Liver (tissue), 9 donors: Measurements from ENCODE around the gene PAPPA2. TPM values are rescaled to one million over a fixed set of nuclear protein-coding genes. Genes with fewer than 3 reads are reported as not detected.

ENCODE experiments used
- DNase-seq: peaks from one replicate; pipeline ENCODE4 v3.0.0-alpha.2; 2017; ENCODE audit warnings: low spot score
- H3K27ac ChIP-seq, 2 donors: one replicate each; pipeline ENCODE4 v1.7.0; 2013; ENCODE audit warnings: inconsistent platforms in 2 of 2, low read length in 2 of 2, control low read depth in 1 of 2, low read depth in 1 of 2, mild to moderate bottlenecking in 1 of 2
- H3K27me3 ChIP-seq, 4 donors: one replicate each; pipeline versions ENCODE4 v1.6.1 to v1.7.0; 2013; ENCODE audit warnings: low read length in 3 of 4, inconsistent platforms in 1 of 4, mild to moderate bottlenecking in 1 of 4, moderate library complexity in 1 of 4; ENCODE audit not compliant: control insufficient read depth in 4 of 4, insufficient read depth in 4 of 4
- H3K36me3 ChIP-seq, 4 donors: one replicate each; pipeline versions ENCODE4 v1.6.1 to v1.7.0; 2013; ENCODE audit warnings: low read length in 3 of 4, mild to moderate bottlenecking in 3 of 4, low read depth in 1 of 4, moderate library complexity in 1 of 4; ENCODE audit not compliant: control insufficient read depth in 4 of 4, insufficient read depth in 3 of 4
- H3K4me1 ChIP-seq, 4 donors: one replicate each; pipeline versions ENCODE4 v1.6.1 to v1.7.0; 2013; ENCODE audit warnings: low read length in 3 of 4, mild to moderate bottlenecking in 3 of 4, moderate library complexity in 1 of 4; ENCODE audit not compliant: control insufficient read depth in 4 of 4, insufficient read depth in 4 of 4
- H3K4me3 ChIP-seq, 3 donors: one replicate each; pipeline versions ENCODE4 v1.6.1 to v1.7.0; 2013; ENCODE audit warnings: low read length in 3 of 3, control low read depth in 1 of 3, low read depth in 1 of 3, mild to moderate bottlenecking in 1 of 3
- H3K9ac ChIP-seq, 2 donors: one replicate each; pipeline ENCODE4 v1.7.0; 2013; ENCODE audit warnings: low read length in 2 of 2, mild to moderate bottlenecking in 2 of 2, moderate library complexity in 2 of 2, control low read depth in 1 of 2, low read depth in 1 of 2
- H3K9me3 ChIP-seq, 4 donors: one replicate each; pipeline versions ENCODE4 v1.6.1 to v1.7.0; 2013; ENCODE audit warnings: low read length in 3 of 4; ENCODE audit not compliant: control insufficient read depth in 4 of 4
- EGR1 ChIP-seq, 2 donors: IDR thresholded peaks; 2 replicates each; pipeline ENCODE4 v1.6.1; 2016 to 2018; ENCODE audit warnings: antibody characterized with exemption in 2 of 2, low read depth in 2 of 2
- FOXA1 ChIP-seq: IDR thresholded peaks from 2 replicates; pipeline ENCODE4 v1.6.1; 2016; ENCODE audit warnings: antibody characterized with exemption
- FOXA2 ChIP-seq: IDR thresholded peaks from 2 replicates; pipeline ENCODE4 v1.6.1; 2016; ENCODE audit warnings: antibody characterized with exemption
- GABPA ChIP-seq, 2 donors: IDR thresholded peaks in 1 of 2; conservative IDR thresholded peaks in 1 of 2; 2 replicates each; pipeline ENCODE4 v1.6.1; 2016; ENCODE audit warnings: antibody characterized with exemption in 2 of 2, mild to moderate bottlenecking in 1 of 2, moderate library complexity in 1 of 2
- HNF4A ChIP-seq, 2 donors: conservative IDR thresholded peaks; 2 replicates each; pipeline ENCODE4 v1.6.1; 2016; ENCODE audit warnings: antibody characterized with exemption in 2 of 2, mild to moderate bottlenecking in 2 of 2
- HNF4G ChIP-seq: IDR thresholded peaks from 2 replicates; pipeline ENCODE4 v1.6.1; 2016; ENCODE audit warnings: antibody characterized with exemption
- JUND ChIP-seq, 2 donors: IDR thresholded peaks; 2 replicates each; pipeline ENCODE4 v1.6.1; 2016; ENCODE audit warnings: antibody characterized with exemption in 2 of 2
- NR2F2 ChIP-seq: IDR thresholded peaks from 2 replicates; pipeline ENCODE4 v1.6.1; 2016; ENCODE audit warnings: antibody characterized with exemption
- RAD21 ChIP-seq, 2 donors: IDR thresholded peaks; 2 replicates each; pipeline ENCODE4 v1.6.1; 2016; ENCODE audit warnings: antibody characterized with exemption in 2 of 2, mild to moderate bottlenecking in 2 of 2
- RXRA ChIP-seq, 2 donors: IDR thresholded peaks; 2 replicates each; pipeline ENCODE4 v1.6.1; 2017 to 2018; ENCODE audit warnings: antibody characterized with exemption in 2 of 2, mild to moderate bottlenecking in 1 of 2
- SP1 ChIP-seq: IDR thresholded peaks from 2 replicates; pipeline ENCODE4 v1.6.1; 2018; ENCODE audit warnings: antibody characterized with exemption, mild to moderate bottlenecking
- TAF1 ChIP-seq: conservative IDR thresholded peaks from 2 replicates; pipeline ENCODE4 v1.6.1; 2016; ENCODE audit warnings: antibody characterized with exemption, mild to moderate bottlenecking
- YY1 ChIP-seq: IDR thresholded peaks from 2 replicates; pipeline ENCODE4 v1.6.1; 2016; ENCODE audit warnings: antibody characterized with exemption, mild to moderate bottlenecking
- WGBS: extraction: QIAGEN DNeasy Blood & Tissue Kit; methylation state at CpG from one replicate; pipeline ENCODE4 v1.1.7; 2013; 5-methylcytosine and 5-hydroxymethylcytosine counted together
- polyA plus RNA-seq, 2 donors: library from polyadenylated mRNA; stranded (reverse) in 1 of 2; unstranded in 1 of 2; fragments of 200-250 nt in 1 of 2; fragments of >200 nt in 1 of 2; fragmentation: Nextera tagmentation in 1 of 2; extraction: Ambion mirVana in 1 of 2; gene quantifications; one replicate each; pipeline versions ENCODE4 v1.2.1 to v1.2.3, GENCODE V29; 2013 to 2015
- total RNA-seq, 2 donors: library from RNA; depleted of rRNA; stranded (reverse); fragments of >200 nt; gene quantifications; one replicate each; pipeline ENCODE4 v1.2.3, GENCODE V29; 2014
- TF ChIP-seq, protein P1 (sequence below): IDR thresholded peaks from 2 replicates; pipeline ENCODE4 v1.6.1; 2016; ENCODE audit warnings: antibody characterized with exemption
- TF ChIP-seq, protein P2 (sequence below): IDR thresholded peaks from 2 replicates; pipeline ENCODE4 v1.6.1; 2016; ENCODE audit warnings: antibody characterized with exemption
- TF ChIP-seq, protein P3 (sequence below): IDR thresholded peaks from 2 replicates; pipeline ENCODE4 v1.6.1; 2016; ENCODE audit warnings: antibody characterized with exemption, mild to moderate bottlenecking
- TF ChIP-seq, protein P4 (sequence below): fragments of 150-350 bp; IDR thresholded peaks from 2 replicates; pipeline ENCODE4 v1.5.1; 2017; ENCODE audit warnings: improper control_type of control experiment, low read depth, low read length; ENCODE audit not compliant: missing input control
- TF ChIP-seq, protein P5 (sequence below): IDR thresholded peaks from 2 replicates; pipeline ENCODE4 v1.6.1; 2016; ENCODE audit warnings: antibody characterized with exemption
- donor health status: healthy.
- donor health status: healthy.
- donor health status: healthy.
- donor health status: healthy.
- donor health status: healthy.

PAPPA2 gene
- total and polyA plus RNA-seq, 4 donors, result 0.19 to 27.2 (median 13.4) TPM

DNA sequence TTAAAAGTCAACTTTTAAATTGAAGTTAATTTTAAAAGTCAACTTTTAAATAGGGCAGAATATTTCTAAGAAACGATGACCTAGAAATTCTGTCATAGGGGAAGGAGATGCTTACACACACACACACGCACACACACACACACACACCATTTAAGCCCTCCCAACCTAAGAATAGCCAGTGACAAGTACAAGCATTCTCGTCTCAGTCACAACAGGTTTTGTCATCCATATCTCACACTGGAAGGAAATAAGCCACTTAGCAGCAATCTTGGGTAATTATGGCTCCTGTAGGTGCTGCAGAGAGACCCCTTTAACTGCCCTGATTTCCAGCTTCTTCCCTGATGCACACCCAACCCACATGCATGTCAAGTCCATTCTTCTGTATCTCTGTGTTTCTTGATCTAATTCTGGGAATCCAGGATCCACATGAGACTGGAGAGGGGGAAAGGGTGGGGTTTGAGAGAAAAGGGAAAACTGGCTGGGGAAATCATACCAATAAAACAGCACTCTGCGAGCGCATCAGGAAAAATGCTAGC is 338.1 kb downstream of the PAPPA2 start:
- Histone ChIP-seq H3K27ac (no peak overlapping the region), H3K27me3 (no peaks in the 10 kb centered on the region), H3K9me3 (no peaks in the 10 kb centered on the region), H3K4me3 (no peak overlapping the region), H3K4me1 (no peaks in the 10 kb centered on the region), H3K36me3 (no peaks in the 10 kb centered on the region), H3K9ac (no peak overlapping the region)
- TF ChIP-seq, protein P1, sequence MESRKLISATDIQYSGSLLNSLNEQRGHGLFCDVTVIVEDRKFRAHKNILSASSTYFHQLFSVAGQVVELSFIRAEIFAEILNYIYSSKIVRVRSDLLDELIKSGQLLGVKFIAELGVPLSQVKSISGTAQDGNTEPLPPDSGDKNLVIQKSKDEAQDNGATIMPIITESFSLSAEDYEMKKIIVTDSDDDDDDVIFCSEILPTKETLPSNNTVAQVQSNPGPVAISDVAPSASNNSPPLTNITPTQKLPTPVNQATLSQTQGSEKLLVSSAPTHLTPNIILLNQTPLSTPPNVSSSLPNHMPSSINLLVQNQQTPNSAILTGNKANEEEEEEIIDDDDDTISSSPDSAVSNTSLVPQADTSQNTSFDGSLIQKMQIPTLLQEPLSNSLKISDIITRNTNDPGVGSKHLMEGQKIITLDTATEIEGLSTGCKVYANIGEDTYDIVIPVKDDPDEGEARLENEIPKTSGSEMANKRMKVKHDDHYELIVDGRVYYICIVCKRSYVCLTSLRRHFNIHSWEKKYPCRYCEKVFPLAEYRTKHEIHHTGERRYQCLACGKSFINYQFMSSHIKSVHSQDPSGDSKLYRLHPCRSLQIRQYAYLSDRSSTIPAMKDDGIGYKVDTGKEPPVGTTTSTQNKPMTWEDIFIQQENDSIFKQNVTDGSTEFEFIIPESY, result no peak
- no peak for TF ChIP-seq FOXA2
- TF ChIP-seq YY1, result no peak
- no peak for TF ChIP-seq RXRA (IDR thresholded peaks at IDR 0.05)
- TF ChIP-seq RAD21 (IDR thresholded peaks at IDR 0.05), result no peak
- TF ChIP-seq EGR1 (IDR thresholded peaks at IDR 0.05; ENCODE audit: low read depth in 2 of 2), result no peak
- DNase-seq, result no peak
- WGBS, result 76% methylated on average over 5 of the region's 5 CpGs

DNA sequence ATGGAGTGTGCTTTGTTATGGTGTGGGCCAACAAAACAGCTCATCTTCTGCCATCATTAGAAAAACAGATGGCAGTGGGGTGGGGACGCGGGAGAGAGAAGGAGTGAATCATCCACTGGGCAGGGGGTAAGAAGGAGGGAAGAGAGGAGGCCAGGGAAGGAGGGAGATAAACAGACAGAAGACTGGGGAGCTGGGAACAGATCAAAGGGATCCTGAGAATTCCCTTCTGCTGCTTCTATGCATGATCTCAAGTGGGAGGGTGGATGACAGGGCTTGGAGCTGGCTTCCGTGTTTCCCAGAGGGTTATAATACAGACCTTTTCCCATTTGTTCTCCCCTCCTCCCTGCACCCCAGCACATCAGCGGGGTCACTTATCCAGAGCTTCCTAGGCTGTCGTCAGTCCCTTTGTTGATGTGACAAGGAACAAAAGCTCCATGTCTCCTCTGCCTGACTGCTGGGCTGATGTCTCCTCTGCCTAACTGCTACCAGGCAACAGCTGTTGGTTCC is 338.6 kb downstream of the PAPPA2 start:
- Histone ChIP-seq H3K36me3 (no peaks in the 10 kb centered on the region), H3K27me3 (no peaks in the 10 kb centered on the region), H3K27ac (no peak overlapping the region), H3K4me1 (no peaks in the 10 kb centered on the region), H3K9me3 (no peaks in the 10 kb centered on the region), H3K9ac (no peak overlapping the region), H3K4me3 (no peak overlapping the region)
- WGBS, result 52% methylated on average over 5 of the region's 5 CpGs
- TF ChIP-seq JUND (IDR thresholded peaks at IDR 0.05) (no peak), YY1 (no peak), RXRA (IDR thresholded peaks at IDR 0.05) (no peak), GABPA (IDR thresholded peaks at IDR 0.05 in 1 of 2, conservative IDR thresholded peaks at IDR 0.05 in 1 of 2) (no peak), HNF4A (conservative IDR thresholded peaks at IDR 0.05) (no peak), FOXA1 (no peak), RAD21 (IDR thresholded peaks at IDR 0.05) (no peak), EGR1 (IDR thresholded peaks at IDR 0.05; ENCODE audit: low read depth in 2 of 2) (no peak), TAF1 (no peak), HNF4G (no peak), FOXA2 (no peak), NR2F2 (no peak), SP1 (no peak)
- TF ChIP-seq, protein P1, result no peak
- TF ChIP-seq, protein P2, sequence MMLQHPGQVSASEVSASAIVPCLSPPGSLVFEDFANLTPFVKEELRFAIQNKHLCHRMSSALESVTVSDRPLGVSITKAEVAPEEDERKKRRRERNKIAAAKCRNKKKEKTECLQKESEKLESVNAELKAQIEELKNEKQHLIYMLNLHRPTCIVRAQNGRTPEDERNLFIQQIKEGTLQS, result no peak
- TF ChIP-seq, protein P3, sequence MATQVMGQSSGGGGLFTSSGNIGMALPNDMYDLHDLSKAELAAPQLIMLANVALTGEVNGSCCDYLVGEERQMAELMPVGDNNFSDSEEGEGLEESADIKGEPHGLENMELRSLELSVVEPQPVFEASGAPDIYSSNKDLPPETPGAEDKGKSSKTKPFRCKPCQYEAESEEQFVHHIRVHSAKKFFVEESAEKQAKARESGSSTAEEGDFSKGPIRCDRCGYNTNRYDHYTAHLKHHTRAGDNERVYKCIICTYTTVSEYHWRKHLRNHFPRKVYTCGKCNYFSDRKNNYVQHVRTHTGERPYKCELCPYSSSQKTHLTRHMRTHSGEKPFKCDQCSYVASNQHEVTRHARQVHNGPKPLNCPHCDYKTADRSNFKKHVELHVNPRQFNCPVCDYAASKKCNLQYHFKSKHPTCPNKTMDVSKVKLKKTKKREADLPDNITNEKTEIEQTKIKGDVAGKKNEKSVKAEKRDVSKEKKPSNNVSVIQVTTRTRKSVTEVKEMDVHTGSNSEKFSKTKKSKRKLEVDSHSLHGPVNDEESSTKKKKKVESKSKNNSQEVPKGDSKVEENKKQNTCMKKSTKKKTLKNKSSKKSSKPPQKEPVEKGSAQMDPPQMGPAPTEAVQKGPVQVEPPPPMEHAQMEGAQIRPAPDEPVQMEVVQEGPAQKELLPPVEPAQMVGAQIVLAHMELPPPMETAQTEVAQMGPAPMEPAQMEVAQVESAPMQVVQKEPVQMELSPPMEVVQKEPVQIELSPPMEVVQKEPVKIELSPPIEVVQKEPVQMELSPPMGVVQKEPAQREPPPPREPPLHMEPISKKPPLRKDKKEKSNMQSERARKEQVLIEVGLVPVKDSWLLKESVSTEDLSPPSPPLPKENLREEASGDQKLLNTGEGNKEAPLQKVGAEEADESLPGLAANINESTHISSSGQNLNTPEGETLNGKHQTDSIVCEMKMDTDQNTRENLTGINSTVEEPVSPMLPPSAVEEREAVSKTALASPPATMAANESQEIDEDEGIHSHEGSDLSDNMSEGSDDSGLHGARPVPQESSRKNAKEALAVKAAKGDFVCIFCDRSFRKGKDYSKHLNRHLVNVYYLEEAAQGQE, result no peak
- TF ChIP-seq, protein P4, sequence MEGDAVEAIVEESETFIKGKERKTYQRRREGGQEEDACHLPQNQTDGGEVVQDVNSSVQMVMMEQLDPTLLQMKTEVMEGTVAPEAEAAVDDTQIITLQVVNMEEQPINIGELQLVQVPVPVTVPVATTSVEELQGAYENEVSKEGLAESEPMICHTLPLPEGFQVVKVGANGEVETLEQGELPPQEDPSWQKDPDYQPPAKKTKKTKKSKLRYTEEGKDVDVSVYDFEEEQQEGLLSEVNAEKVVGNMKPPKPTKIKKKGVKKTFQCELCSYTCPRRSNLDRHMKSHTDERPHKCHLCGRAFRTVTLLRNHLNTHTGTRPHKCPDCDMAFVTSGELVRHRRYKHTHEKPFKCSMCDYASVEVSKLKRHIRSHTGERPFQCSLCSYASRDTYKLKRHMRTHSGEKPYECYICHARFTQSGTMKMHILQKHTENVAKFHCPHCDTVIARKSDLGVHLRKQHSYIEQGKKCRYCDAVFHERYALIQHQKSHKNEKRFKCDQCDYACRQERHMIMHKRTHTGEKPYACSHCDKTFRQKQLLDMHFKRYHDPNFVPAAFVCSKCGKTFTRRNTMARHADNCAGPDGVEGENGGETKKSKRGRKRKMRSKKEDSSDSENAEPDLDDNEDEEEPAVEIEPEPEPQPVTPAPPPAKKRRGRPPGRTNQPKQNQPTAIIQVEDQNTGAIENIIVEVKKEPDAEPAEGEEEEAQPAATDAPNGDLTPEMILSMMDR, result no peak
- TF ChIP-seq, protein P5, sequence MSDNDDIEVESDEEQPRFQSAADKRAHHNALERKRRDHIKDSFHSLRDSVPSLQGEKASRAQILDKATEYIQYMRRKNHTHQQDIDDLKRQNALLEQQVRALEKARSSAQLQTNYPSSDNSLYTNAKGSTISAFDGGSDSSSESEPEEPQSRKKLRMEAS, result no peak
- no peak for DNase-seq
